HepG2 (cell line): ENCODE results near the gene TRAPPC3. TPM values are rescaled to one million over a fixed set of nuclear protein-coding genes. Genes with fewer than 3 reads are reported as not detected.

Experiments
- ATAC-seq: fragments of 200-7000 bp; cut with Tn5 transposase; 3 replicates; pipeline ENCODE4 v1.9.1; 2020; ENCODE audit warnings: mild to moderate bottlenecking, moderate library complexity
- BruUV-seq: library from RNA; stranded (reverse); fragments of 400-500 nt; replicated peaks from 2 replicates; lab custom pipeline; 2021; lab: Mats Ljungman, UMichigan
- CTCF ChIA-PET: fragments of 300-600 bp; formaldehyde crosslinking; extraction: SDS; loops from one replicate; lab custom pipeline; 2021; ENCODE audit warnings: low total read pairs, inconsistent platforms, low intra/inter-chr PET ratio; lab: Yijun Ruan, JAX
- POLR2A ChIA-PET: fragments of 350-600 bp; sonication (Branson Sonifier 250); formaldehyde crosslinking; loops from one replicate; lab custom pipeline; 2020; ENCODE audit warnings: antibody characterized with exemption, inconsistent platforms; lab: Yijun Ruan, JAX
- DNase-seq: peaks from one replicate; pipeline ENCODE4 v3.0.0-alpha.2; 2015; ENCODE audit warnings: low spot score
- FAIRE-seq: peaks from 3 replicates; lab custom pipeline; 2011; peaks lifted over from hg19 to GRCh38; lab: Jason Lieb, UNC
- H2AFZ ChIP-seq: one replicate; pipeline ENCODE4 v1.6.1; 2011; ENCODE audit warnings: low read length, inconsistent platforms
- H3K27ac ChIP-seq: fragments of 300-600 bp; 3 replicates; pipeline ENCODE4 v1.8.0; 2011; ENCODE audit warnings: mixed run types, mild to moderate bottlenecking, mixed read lengths, low read length, inconsistent platforms; ENCODE audit not compliant: insufficient read depth; ENCODE audit errors: extremely low read length
- H3K27me3 ChIP-seq, 2 experiments: fragments of 200-600 bp in 1 of 2; 2 replicates in 1 of 2; 3 replicates in 1 of 2; pipeline versions ENCODE4 v1.6.0 to v1.8.0; 2011; ENCODE audit warnings: low read length in 2 of 2, mild to moderate bottlenecking in 2 of 2, moderate library complexity in 2 of 2, inconsistent platforms in 1 of 2; ENCODE audit not compliant: insufficient read depth in 2 of 2, control insufficient read depth in 1 of 2
- H3K36me3 ChIP-seq, 2 experiments: fragments of 200-600 bp in 1 of 2; replicated peaks in 1 of 2; 2 replicates in 1 of 2; 3 replicates in 1 of 2; pipeline versions ENCODE4 v1.5.1 to v1.8.0; 2011; ENCODE audit warnings: low read length in 2 of 2, inconsistent platforms in 1 of 2; ENCODE audit not compliant: insufficient read depth in 2 of 2, control insufficient read depth in 1 of 2
- H3K4me1 ChIP-seq: 2 replicates; pipeline ENCODE4 v1.5.1; 2012; ENCODE audit warnings: low read length, inconsistent platforms; ENCODE audit not compliant: insufficient read depth
- H3K4me2 ChIP-seq: 2 replicates; pipeline ENCODE4 v1.6.0; 2011; ENCODE audit warnings: low read depth, low read length, inconsistent platforms
- H3K4me3 ChIP-seq, 3 experiments: fragments of 200-600 bp in 1 of 3; sonication (generic), shearing (Covaris generic) in 1 of 3; replicated peaks in 1 of 3; 2 replicates each; pipeline ENCODE4 v1.5.1; 2011 to 2016; ENCODE audit warnings: low read length in 3 of 3, inconsistent platforms in 2 of 3, low read depth in 2 of 3, mild to moderate bottlenecking in 2 of 3, control low read depth in 1 of 3, mixed read lengths in 1 of 3; ENCODE audit not compliant: insufficient read depth in 1 of 3
- H3K79me2 ChIP-seq: one replicate; pipeline ENCODE4 v1.6.1; 2011; ENCODE audit warnings: low read length, inconsistent platforms; ENCODE audit not compliant: insufficient read depth
- H3K9ac ChIP-seq: 2 replicates; pipeline ENCODE4 v1.6.0; 2011; ENCODE audit warnings: mild to moderate bottlenecking, low read depth, low read length, inconsistent platforms; ENCODE audit not compliant: insufficient read depth
- H3K9me3 ChIP-seq: 2 replicates; pipeline ENCODE4 v1.5.1; 2012; ENCODE audit warnings: mild to moderate bottlenecking, low read length
- H4K20me1 ChIP-seq: 2 replicates; pipeline ENCODE4 v1.6.0; 2011; ENCODE audit warnings: inconsistent platforms, mild to moderate bottlenecking, low read length, moderate library complexity; ENCODE audit not compliant: insufficient read depth
- DBP ChIP-seq: sonication (generic); formaldehyde crosslinking; IDR thresholded peaks from 2 replicates; pipeline ENCODE4 v1.4.0; 2020; ENCODE audit warnings: missing genetic modification reagents; ENCODE audit errors: not compliant biosample characterization
- DDIT3 ChIP-seq: sonication (generic); formaldehyde crosslinking; IDR thresholded peaks from 2 replicates; pipeline ENCODE4 v1.4.0; 2020; ENCODE audit warnings: mild to moderate bottlenecking, missing genetic modification reagents
- DZIP1 ChIP-seq: sonication (generic); formaldehyde crosslinking; IDR thresholded peaks from 2 replicates; pipeline ENCODE4 v1.5.0; 2020; ENCODE audit warnings: mild to moderate bottlenecking, missing genetic modification reagents
- HCFC1 ChIP-seq: fragments of 150-350 bp; IDR thresholded peaks from 2 replicates; pipeline ENCODE4 v1.6.1; 2014; ENCODE audit warnings: low read depth, low read length
- HIVEP1 ChIP-seq: sonication (generic); formaldehyde crosslinking; IDR thresholded peaks from 2 replicates; pipeline ENCODE4 v1.4.0; 2020; ENCODE audit warnings: mild to moderate bottlenecking, missing genetic modification reagents
- HOXA9 ChIP-seq: sonication (generic); formaldehyde crosslinking; IDR thresholded peaks from 2 replicates; pipeline ENCODE4 v1.8.1; 2022; ENCODE audit warnings: missing genetic modification reagents, mild to moderate bottlenecking, moderate library complexity, borderline replicate concordance
- KDM1A ChIP-seq: IDR thresholded peaks from 2 replicates; pipeline ENCODE4 v1.6.1; 2016; ENCODE audit warnings: missing compliant biosample characterization
- PHF5A ChIP-seq: IDR thresholded peaks from one replicate; pipeline ENCODE4 v1.6.1; 2018; ENCODE audit warnings: low read depth, missing genetic modification reagents; ENCODE audit not compliant: unreplicated experiment
- PRMT3 ChIP-seq: sonication (generic); formaldehyde crosslinking; IDR thresholded peaks from 2 replicates; pipeline ENCODE4 v1.8.1; 2022; ENCODE audit warnings: low read depth, mild to moderate bottlenecking, moderate library complexity, missing genetic modification reagents, borderline replicate concordance
- RORA ChIP-seq: sonication (generic); formaldehyde crosslinking; IDR thresholded peaks from 2 replicates; pipeline ENCODE4 v1.5.0; 2020; ENCODE audit warnings: mild to moderate bottlenecking, missing genetic modification reagents, moderate library complexity
- SKI ChIP-seq: fragments of 450-650 bp; IDR thresholded peaks from one replicate; pipeline ENCODE4 v1.6.1; 2018; ENCODE audit warnings: mild to moderate bottlenecking; ENCODE audit not compliant: partially characterized antibody
- SUZ12 ChIP-seq: fragments of 150-350 bp; IDR thresholded peaks from 2 replicates; pipeline ENCODE4 v1.6.1; 2014; ENCODE audit warnings: low read depth, low read length
- ZBTB38 ChIP-seq: sonication (generic); formaldehyde crosslinking; IDR thresholded peaks from 2 replicates; pipeline ENCODE4 v1.5.1; 2020; ENCODE audit warnings: mild to moderate bottlenecking, missing genetic modification reagents
- ZNF296 ChIP-seq: sonication (generic); formaldehyde crosslinking; conservative IDR thresholded peaks from 2 replicates; pipeline ENCODE4 v1.5.0; 2020; ENCODE audit warnings: mild to moderate bottlenecking, missing genetic modification reagents
- ZNF431 ChIP-seq: sonication (generic); formaldehyde crosslinking; IDR thresholded peaks from 2 replicates; pipeline ENCODE4 v1.9.0; 2022; ENCODE audit warnings: missing genetic modification reagents, low read depth, mild to moderate bottlenecking, borderline replicate concordance
- in situ Hi-C: cut with HindIII; loops from 2 replicates; pipeline ENCODE4 v1.10.0; 2017; ENCODE audit warnings: low pct_unique_long_range_greater_than_20kb; ENCODE audit not compliant: extremely low pct_ligation_motif_present
- intact Hi-C: fragments of 100-400 bp; cut with micrococcal nuclease; formaldehyde crosslinking; loops from one replicate; pipeline ENCODE4 v1.10.0; 2022; ENCODE audit not compliant: unreplicated experiment
- polyA plus RNA-seq, 8 experiments: library from polyadenylated mRNA; depleted of rRNA in 3 of 8; stranded (reverse) in 7 of 8; unstranded in 1 of 8; fragments of >200 nt; fragmentation: Illumina TruSeq in 4 of 8; extraction: Trizol in 4 of 8; gene quantifications; 2 replicates each; pipeline versions ENCODE4 v1.2.1 to v1.2.3, GENCODE V29; 2011 to 2016; ENCODE audit warnings: low read depth in 4 of 8, missing spikeins in 1 of 8, mixed read lengths in 1 of 8; ENCODE audit not compliant: insufficient read depth in 1 of 8
- total RNA-seq, 5 experiments: library from RNA; depleted of rRNA; stranded (reverse); fragments of >200 nt; fragmentation: Illumina TruSeq; extraction: Trizol; gene quantifications; 2 replicates each; pipeline ENCODE4 v1.2.3, GENCODE V29; 2016; ENCODE audit warnings: low read depth in 1 of 5
- TF ChIP-seq, protein P1 (sequence below): IDR thresholded peaks from 2 replicates; pipeline ENCODE4 v1.6.1; 2012; ENCODE audit warnings: low read length, improper control_type of control experiment

TRAPPC3 gene
- total and polyA plus RNA-seq, 2 of the 13 experiments (the other 11 are each of a cell fraction or from before 2014, with no cell fraction given) = 53.7 to 62.4 TPM

DNA sequence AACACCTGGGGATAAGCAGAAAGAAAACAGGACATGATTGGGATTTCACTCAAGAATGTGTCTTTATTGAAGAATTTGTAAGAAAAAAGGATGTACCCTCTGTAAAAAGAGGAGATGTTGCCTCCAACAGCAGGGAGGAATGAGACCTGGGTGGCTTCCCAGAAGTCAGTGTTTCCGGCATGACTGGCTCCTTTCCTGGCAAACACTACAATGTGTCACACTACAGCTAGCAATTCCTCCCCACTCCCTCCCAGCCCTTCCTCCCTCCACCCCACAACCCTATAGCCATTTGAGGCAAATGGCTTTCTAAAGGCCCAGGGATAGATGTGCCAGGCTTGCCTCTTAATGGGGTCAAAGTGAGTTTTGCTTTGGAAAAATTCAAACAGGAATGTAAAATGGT lies 12.8 kb downstream of the TRAPPC3 start (continued):
- TF ChIP-seq, protein P1, sequence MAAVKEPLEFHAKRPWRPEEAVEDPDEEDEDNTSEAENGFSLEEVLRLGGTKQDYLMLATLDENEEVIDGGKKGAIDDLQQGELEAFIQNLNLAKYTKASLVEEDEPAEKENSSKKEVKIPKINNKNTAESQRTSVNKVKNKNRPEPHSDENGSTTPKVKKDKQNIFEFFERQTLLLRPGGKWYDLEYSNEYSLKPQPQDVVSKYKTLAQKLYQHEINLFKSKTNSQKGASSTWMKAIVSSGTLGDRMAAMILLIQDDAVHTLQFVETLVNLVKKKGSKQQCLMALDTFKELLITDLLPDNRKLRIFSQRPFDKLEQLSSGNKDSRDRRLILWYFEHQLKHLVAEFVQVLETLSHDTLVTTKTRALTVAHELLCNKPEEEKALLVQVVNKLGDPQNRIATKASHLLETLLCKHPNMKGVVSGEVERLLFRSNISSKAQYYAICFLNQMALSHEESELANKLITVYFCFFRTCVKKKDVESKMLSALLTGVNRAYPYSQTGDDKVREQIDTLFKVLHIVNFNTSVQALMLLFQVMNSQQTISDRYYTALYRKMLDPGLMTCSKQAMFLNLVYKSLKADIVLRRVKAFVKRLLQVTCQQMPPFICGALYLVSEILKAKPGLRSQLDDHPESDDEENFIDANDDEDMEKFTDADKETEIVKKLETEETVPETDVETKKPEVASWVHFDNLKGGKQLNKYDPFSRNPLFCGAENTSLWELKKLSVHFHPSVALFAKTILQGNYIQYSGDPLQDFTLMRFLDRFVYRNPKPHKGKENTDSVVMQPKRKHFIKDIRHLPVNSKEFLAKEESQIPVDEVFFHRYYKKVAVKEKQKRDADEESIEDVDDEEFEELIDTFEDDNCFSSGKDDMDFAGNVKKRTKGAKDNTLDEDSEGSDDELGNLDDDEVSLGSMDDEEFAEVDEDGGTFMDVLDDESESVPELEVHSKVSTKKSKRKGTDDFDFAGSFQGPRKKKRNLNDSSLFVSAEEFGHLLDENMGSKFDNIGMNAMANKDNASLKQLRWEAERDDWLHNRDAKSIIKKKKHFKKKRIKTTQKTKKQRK = no peak
- TF ChIP-seq DZIP1 (CRISPR knock-in tag) (no peak), KDM1A (CRISPR knock-in tag) (no peak), PRMT3 (CRISPR knock-in tag) (no peak)
- TF ChIP-seq, all 625 proteins: peak for 0

- no peak overlapping the region for H3K4me3 ChIP-seq
- H3K79me2 ChIP-seq = no peaks in the 10 kb centered on the region
- H3K4me1 ChIP-seq = peaks cover 18% of the 10 kb centered on the region
- no peaks in the 10 kb centered on the region for H4K20me1 ChIP-seq
- in situ Hi-C loops = no loop called here
- H3K27me3 ChIP-seq = no peaks in the 10 kb centered on the region
- peaks cover 14 to 38% of the 10 kb centered on the region in 2 experiments; a peak in 4 of 5 replicates for H3K36me3 ChIP-seq
- intact Hi-C loops = no loop called here
- no peak for FAIRE-seq
- H3K9ac ChIP-seq = no peak overlapping the region
- ATAC-seq = no peak
- H2AFZ ChIP-seq = no peak overlapping the region
- ChIA-PET POLR2A (interaction anchor here (1.4 to 1.7 kb wide), 2 partner anchors 13 to 29 kb away, joined by 3 to 4 read pairs; partner anchors contain the start of gene TRAPPC3), CTCF (interaction anchor here (4.5 kb wide), 1 partner anchor 37 kb away, joined by 104 read pairs; no protein-coding TSS in a partner anchor)
- H3K9me3 ChIP-seq = no peaks in the 10 kb centered on the region
- BruUV-seq = no TSS peak
- DNase-seq = no peak
- no peak overlapping the region for H3K4me2 ChIP-seq
- H3K27ac ChIP-seq = no peak overlapping the region
- TF ChIP-seq RORA (CRISPR knock-in tag) = no peak
- no peak for TF ChIP-seq HIVEP1 (CRISPR knock-in tag)
- no peak for TF ChIP-seq ZNF296
- no peak for TF ChIP-seq DBP (CRISPR knock-in tag)
- no peak for TF ChIP-seq ZBTB38 (CRISPR knock-in tag)
- no peak for TF ChIP-seq ZNF431 (CRISPR knock-in tag)
- no peak for TF ChIP-seq HOXA9 (CRISPR knock-in tag)
- no peak for TF ChIP-seq HCFC1
- no peak for TF ChIP-seq SUZ12
- no peak for TF ChIP-seq PHF5A (CRISPR knock-in tag)
- no peak for TF ChIP-seq SKI
- no peak for TF ChIP-seq DDIT3 (CRISPR knock-in tag)
Measured at GRCh38 chr1:36135796-36136195, 13.5 kb downstream of the TRAPPC3 start.
